ENCODE data around the gene HEATR5A.

GRCh38 chr14:31280871-31281220, 139.5 kb downstream of the HEATR5A start:
- TF ChIP-seq PRDM4 (CRISPR knock-in tag; IDR thresholded peaks at IDR 0.05; ENCODE audit: borderline replicate concordance): no peak
- TF ChIP-seq ZBTB8A (CRISPR knock-in tag; IDR thresholded peaks at IDR 0.05; ENCODE audit: borderline replicate concordance, low read depth): no peak
